ENCODE results near the gene SLC16A10. TPM values are rescaled to one million over a fixed set of nuclear protein-coding genes. Genes with fewer than 3 reads are reported as not detected.

SLC16A10 gene
- total RNA-seq, 2 donors from 2014 or later: 10.3 to 18.5 TPM

GRCh38 chr6:111114482-111114881 is 27.2 kb downstream of the SLC16A10 start:
- Histone ChIP-seq H3K4me1 (peaks cover 0 to 26% of the 10 kb centered on the region in 2 donors), H3K27ac (peak overlapping the region; percentile 38 to 59), H3K36me3 (no peaks in the 10 kb centered on the region), H3K9me3 (no peaks in the 10 kb centered on the region), H3K27me3 (no peaks in the 10 kb centered on the region), H3K4me3 (no peak overlapping the region)
- TF ChIP-seq CTCF (IDR thresholded peaks at IDR 0.05): no peak
- DNase-seq (ENCODE audit: low spot score): no peak

GRCh38 chr6:111118826-111119225 is 31.5 kb downstream of the SLC16A10 start:
- H3K36me3 ChIP-seq: no peaks in the 10 kb centered on the region
- peak overlapping the region in 1 of 2 donors; percentile 13 for H3K27ac ChIP-seq
- TF ChIP-seq CTCF (IDR thresholded peaks at IDR 0.05): no peak
- no peak for DNase-seq (ENCODE audit: low spot score)
- H3K27me3 ChIP-seq: no peaks in the 10 kb centered on the region
- H3K4me3 ChIP-seq: no peak overlapping the region
- H3K9me3 ChIP-seq: no peaks in the 10 kb centered on the region
- H3K4me1 ChIP-seq: peaks cover 0 to 19% of the 10 kb centered on the region in 2 donors

- no peak overlapping the region for H3K4me3 ChIP-seq
Observed at GRCh38 chr6:111119571-111120329, 32.4 kb downstream of the SLC16A10 start.

GRCh38 chr6:111121789-111122350 is 34.6 kb downstream of the SLC16A10 start:
- no peak for TF ChIP-seq CTCF (IDR thresholded peaks at IDR 0.05)
- no peak for DNase-seq (ENCODE audit: low spot score)
- H3K9me3 ChIP-seq: no peaks in the 10 kb centered on the region
- H3K36me3 ChIP-seq: no peaks in the 10 kb centered on the region
- no peak overlapping the region for H3K4me3 ChIP-seq
- H3K4me1 ChIP-seq: peaks cover 0 to 8% of the 10 kb centered on the region in 2 donors
- H3K27ac ChIP-seq: no peak overlapping the region
- H3K27me3 ChIP-seq: no peaks in the 10 kb centered on the region

More at GRCh38 chr6:111119571-111120329, 32.4 kb downstream of the SLC16A10 start:
- peak overlapping the region in 1 of 2 donors; percentile 13 for H3K27ac ChIP-seq
- no peaks in the 10 kb centered on the region for H3K27me3 ChIP-seq
- no peaks in the 10 kb centered on the region for H3K36me3 ChIP-seq
- DNase-seq (ENCODE audit: low spot score): no peak
- H3K9me3 ChIP-seq: no peaks in the 10 kb centered on the region
- TF ChIP-seq CTCF (IDR thresholded peaks at IDR 0.05): no peak
- H3K4me1 ChIP-seq: peaks cover 0 to 10% of the 10 kb centered on the region in 2 donors

- no peak for DNase-seq (ENCODE audit: low spot score)
- TF ChIP-seq CTCF (IDR thresholded peaks at IDR 0.05): no peak
- peaks cover 0 to 8% of the 10 kb centered on the region in 2 donors for H3K4me1 ChIP-seq
- no peaks in the 10 kb centered on the region for H3K9me3 ChIP-seq
- no peak overlapping the region for H3K4me3 ChIP-seq
- no peaks in the 10 kb centered on the region for H3K27me3 ChIP-seq
- H3K27ac ChIP-seq: no peak overlapping the region
- no peaks in the 10 kb centered on the region for H3K36me3 ChIP-seq
Observed at GRCh38 chr6:111122458-111123286, 35.4 kb downstream of the SLC16A10 start.
